Hematopoietic multipotent progenitor cell treated with erythropoietin and hydrocortisone succinate and interleukin-3 and kit ligand, for 4 days (in vitro differentiated cells): Measurements from ENCODE around the gene CASK.
"Not testable (repeated sequence)": the region's sequence is repeated elsewhere in the genome, so short reads cannot be mapped to it uniquely, and the experiment has no call there.

ENCODE experiments used
- DNase-seq: peaks from one replicate; pipeline ENCODE4 v3.0.0-alpha.2; 2015

Gene CASK

GRCh38 chrX:41728125-41728524, 195.2 kb downstream of the CASK start:
- DNase-seq: no peak

- peak; percentile 38 for DNase-seq
These were observed 199.5 kb downstream of the CASK start, which contains the start of gene GPR82 for GRCh38 chrX:41723826-41724225. TSS of gene GPR82 (plus strand) at chrX:41724181. CDS start at chrX:41727027, 2,846 bp downstream.

- DNase-seq: no peak
These were observed 200.3 kb downstream of the CASK start for GRCh38 chrX:41722816-41723618.

GRCh38 chrX:41722214-41722613, 201.1 kb downstream of the CASK start:
- DNase-seq: no peak

- no peak for DNase-seq
These were observed 201.8 kb downstream of the CASK start for GRCh38 chrX:41721590-41721989.

- peak; percentile 53 for DNase-seq
These were observed 203.1 kb downstream of the CASK start for GRCh38 chrX:41720125-41720779.

- DNase-seq: not testable (repeated sequence)
These were observed 203.7 kb downstream of the CASK start for GRCh38 chrX:41719610-41720009.

- no peak for DNase-seq
These were observed 204.7 kb downstream of the CASK start for GRCh38 chrX:41718481-41719235.

- no peak for DNase-seq
These were observed 206.4 kb downstream of the CASK start for GRCh38 chrX:41716767-41717473.

- DNase-seq: no peak
These were observed 207.1 kb downstream of the CASK start for GRCh38 chrX:41716222-41716621.

- no peak for DNase-seq
These were observed 212.2 kb downstream of the CASK start for GRCh38 chrX:41711021-41711667.

GRCh38 chrX:41708486-41708885, 214.9 kb downstream of the CASK start:
- peak; percentile 31 for DNase-seq

GRCh38 chrX:41707218-41707617, 216.1 kb downstream of the CASK start:
- DNase-seq: no peak

GRCh38 chrX:41705680-41706374, 217.5 kb downstream of the CASK start:
- peak; percentile 81 for DNase-seq

GRCh38 chrX:41705042-41705441, 218.3 kb downstream of the CASK start:
- DNase-seq: no peak

- DNase-seq: no peak
These were observed 219.8 kb downstream of the CASK start for GRCh38 chrX:41703574-41704029.

- DNase-seq: no peak
These were observed 227.9 kb downstream of the CASK start for GRCh38 chrX:41695426-41695825.

- no peak for DNase-seq
These were observed 230.3 kb downstream of the CASK start for GRCh38 chrX:41693024-41693423.

GRCh38 chrX:41692162-41692749, 231.1 kb downstream of the CASK start:
- no peak for DNase-seq

GRCh38 chrX:41689711-41690110, 233.6 kb downstream of the CASK start:
- no peak for DNase-seq

GRCh38 chrX:41688835-41689234, 234.5 kb downstream of the CASK start, which contains the start of gene GPR34:
TSS of gene GPR34 (plus strand) at chrX:41688973. CDS start at chrX:41695634, 6,661 bp downstream.
- DNase-seq: peak; percentile 50
